HG02938 (cell line): ENCODE data around the gene GIPC2.
A peak's percentile ranks its signal among the peaks of the same experiment; 100 is the strongest.

ENCODE experiments used
- ATAC-seq: cut with Tn5 transposase; IDR thresholded peaks from one replicate; pipeline ENCODE4 v1.9.1; 2021; ENCODE audit warnings: mild to moderate bottlenecking, moderate library complexity; ENCODE audit not compliant: unreplicated experiment

GIPC2 gene

GRCh38 chr1:78036450-78036849 lies 9.3 kb upstream of the GIPC2 start:
- no peak for ATAC-seq

- ATAC-seq, result no peak
Observed at GRCh38 chr1:78038071-78038470, 7.7 kb upstream of the GIPC2 start.

GRCh38 chr1:78038491-78038939 lies 7.3 kb upstream of the GIPC2 start:
- ATAC-seq, result no peak

- no peak for ATAC-seq
Observed at GRCh38 chr1:78040484-78041089, 5.2 kb upstream of the GIPC2 start.

- no peak for ATAC-seq
Observed at GRCh38 chr1:78043436-78043835, 2.3 kb upstream of the GIPC2 start.

- no peak for ATAC-seq
Observed at GRCh38 chr1:78044796-78045562, 787 bp upstream of the GIPC2 start.

- no peak for ATAC-seq
Observed at GRCh38 chr1:78045563-78045925, 222 bp upstream of the GIPC2 start.

- no peak for ATAC-seq
Observed at GRCh38 chr1:78047106-78047505, 1.3 kb downstream of the GIPC2 start.

- ATAC-seq, result no peak
Observed at GRCh38 chr1:78047631-78048030, 1.9 kb downstream of the GIPC2 start.

- no peak for ATAC-seq
Observed at GRCh38 chr1:78048446-78048845, 2.7 kb downstream of the GIPC2 start.

GRCh38 chr1:78049396-78049795 lies 3.6 kb downstream of the GIPC2 start:
- no peak for ATAC-seq

- ATAC-seq, result no peak
Observed at GRCh38 chr1:78051005-78051404, 5.2 kb downstream of the GIPC2 start.

GRCh38 chr1:78052685-78053405 lies 7.1 kb downstream of the GIPC2 start:
- ATAC-seq, result no peak

- ATAC-seq, result no peak
Observed at GRCh38 chr1:78053498-78053897, 7.7 kb downstream of the GIPC2 start.

- ATAC-seq, result no peak
Observed at GRCh38 chr1:78054559-78054958, 8.8 kb downstream of the GIPC2 start.

- ATAC-seq, result no peak
Observed at GRCh38 chr1:78054972-78055371, 9.2 kb downstream of the GIPC2 start.

GRCh38 chr1:78055565-78056132 lies 9.9 kb downstream of the GIPC2 start:
- no peak for ATAC-seq

GRCh38 chr1:78058670-78059069 lies 12.9 kb downstream of the GIPC2 start:
- no peak for ATAC-seq

GRCh38 chr1:78060857-78061563 lies 15.2 kb downstream of the GIPC2 start:
- ATAC-seq, result peak; percentile 85

GRCh38 chr1:78061825-78062523 lies 16.2 kb downstream of the GIPC2 start:
- no peak for ATAC-seq
